Activated T-cell treated with anti-CD3 and anti-CD28 coated beads, Interleukin-2, amount 50 U/mL, for 72 hours (primary cell): ENCODE results near the gene RNF26. TPM values are rescaled to one million over a fixed set of nuclear protein-coding genes. Genes with fewer than 3 reads are reported as not detected.
A peak's percentile ranks its signal among the peaks of the same experiment; 100 is the strongest.

ENCODE experiments used
- ATAC-seq, 2 donors: fragments of 150-1000 bp; cut with Tn5 transposase; replicated peaks in 1 of 2; 2 replicates each; pipeline ENCODE4 v1.10.0; 2021; ENCODE audit warnings: moderate library complexity in 2 of 2, mild to moderate bottlenecking in 1 of 2
- DNase-seq, 2 donors: peaks; one replicate each; pipeline ENCODE4 v3.0.0; 2021 to 2022; ENCODE audit warnings: mixed read lengths in 1 of 2
- H3K27ac Mint-ChIP-seq: one replicate; pipeline ENCODE4 v1.8.0; 2022; ENCODE audit warnings: mild to moderate bottlenecking, moderate library complexity, mixed read lengths
- H3K27me3 Mint-ChIP-seq: one replicate; pipeline ENCODE4 v1.8.0; 2022; ENCODE audit warnings: low read depth, mixed read lengths
- H3K36me3 Mint-ChIP-seq, 2 donors: one replicate each; pipeline ENCODE4 v1.8.0; 2022; ENCODE audit warnings: mixed read lengths in 2 of 2, mild to moderate bottlenecking in 1 of 2; ENCODE audit not compliant: insufficient read depth in 2 of 2
- H3K4me1 Mint-ChIP-seq: one replicate; pipeline ENCODE4 v1.8.0; 2022; ENCODE audit warnings: low read depth, mixed read lengths
- H3K4me3 Mint-ChIP-seq, 2 donors: one replicate each; pipeline ENCODE4 v1.8.0; 2022; ENCODE audit warnings: mild to moderate bottlenecking in 2 of 2, mixed read lengths in 2 of 2, moderate library complexity in 2 of 2
- H3K9me3 Mint-ChIP-seq, 2 donors: one replicate each; pipeline ENCODE4 v1.8.0; 2022; ENCODE audit warnings: mixed read lengths in 2 of 2
- total RNA-seq, 2 donors: library from RNA; stranded (reverse); gene quantifications; one replicate each; pipeline ENCODE4 v1.2.3, GENCODE V29; 2022

The RNF26 gene
- total RNA-seq, 2 donors from 2014 or later, result 32.5 to 38.9 TPM

- Mint-ChIP-seq H3K4me3 (peak overlapping the region; percentile 48 to 60), H3K27me3 (no peaks in the 10 kb centered on the region), H3K36me3 (peaks cover 2 to 18% of the 10 kb centered on the region in 2 donors), H3K27ac (peak overlapping the region; percentile 59), H3K9me3 (no peaks in the 10 kb centered on the region), H3K4me1 (peaks cover 26% of the 10 kb centered on the region)
- ATAC-seq (peak; percentile 91 to 94), DNase-seq (peak; percentile 40 to 46)
Observed at GRCh38 chr11:119306373-119306890, 27.9 kb upstream of the RNF26 start.

DNA sequence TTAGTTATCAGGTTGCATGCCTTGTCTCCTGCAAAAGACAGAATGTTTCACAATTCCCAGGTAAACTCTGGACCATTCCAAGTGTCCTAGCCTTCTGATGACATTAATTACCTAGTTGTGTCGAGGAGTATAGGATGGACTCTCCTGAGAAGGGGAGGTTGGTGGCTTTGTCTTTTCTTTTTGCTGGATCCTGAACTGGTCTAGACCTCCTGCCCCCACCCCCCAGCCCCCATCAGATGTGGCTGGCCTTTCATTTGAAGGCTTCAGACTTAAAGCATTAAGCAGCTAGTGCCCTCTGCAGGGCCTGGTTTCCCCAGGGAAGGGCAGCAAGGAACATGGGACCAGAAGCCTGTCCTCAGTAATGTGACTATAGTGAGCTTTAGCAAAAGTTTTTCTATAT lies 27.1 kb upstream of the RNF26 start:
- H3K27me3 Mint-ChIP-seq, result no peaks in the 10 kb centered on the region
- ATAC-seq (no peak), DNase-seq (no peak)
- H3K36me3 Mint-ChIP-seq, result peaks cover 2 to 17% of the 10 kb centered on the region in 2 donors
- H3K27ac Mint-ChIP-seq, result no peak overlapping the region
- no peak overlapping the region for H3K4me3 Mint-ChIP-seq
- peaks cover 26% of the 10 kb centered on the region for H3K4me1 Mint-ChIP-seq
- H3K9me3 Mint-ChIP-seq, result no peaks in the 10 kb centered on the region

GRCh38 chr11:119307974-119308373 lies 26.4 kb upstream of the RNF26 start:
- Mint-ChIP-seq H3K27ac (no peak overlapping the region), H3K4me3 (no peak overlapping the region), H3K9me3 (no peaks in the 10 kb centered on the region), H3K4me1 (peaks cover 26% of the 10 kb centered on the region), H3K36me3 (peaks cover 2 to 12% of the 10 kb centered on the region in 2 donors), H3K27me3 (no peaks in the 10 kb centered on the region)
- ATAC-seq (no peak), DNase-seq (no peak)

GRCh38 chr11:119309411-119309810 lies 24.9 kb upstream of the RNF26 start:
- Mint-ChIP-seq H3K9me3 (no peaks in the 10 kb centered on the region), H3K36me3 (peaks cover 2 to 4% of the 10 kb centered on the region in 2 donors), H3K27me3 (no peaks in the 10 kb centered on the region), H3K4me3 (no peak overlapping the region), H3K27ac (no peak overlapping the region), H3K4me1 (peaks cover 26% of the 10 kb centered on the region)
- ATAC-seq (no peak), DNase-seq (no peak)

DNA sequence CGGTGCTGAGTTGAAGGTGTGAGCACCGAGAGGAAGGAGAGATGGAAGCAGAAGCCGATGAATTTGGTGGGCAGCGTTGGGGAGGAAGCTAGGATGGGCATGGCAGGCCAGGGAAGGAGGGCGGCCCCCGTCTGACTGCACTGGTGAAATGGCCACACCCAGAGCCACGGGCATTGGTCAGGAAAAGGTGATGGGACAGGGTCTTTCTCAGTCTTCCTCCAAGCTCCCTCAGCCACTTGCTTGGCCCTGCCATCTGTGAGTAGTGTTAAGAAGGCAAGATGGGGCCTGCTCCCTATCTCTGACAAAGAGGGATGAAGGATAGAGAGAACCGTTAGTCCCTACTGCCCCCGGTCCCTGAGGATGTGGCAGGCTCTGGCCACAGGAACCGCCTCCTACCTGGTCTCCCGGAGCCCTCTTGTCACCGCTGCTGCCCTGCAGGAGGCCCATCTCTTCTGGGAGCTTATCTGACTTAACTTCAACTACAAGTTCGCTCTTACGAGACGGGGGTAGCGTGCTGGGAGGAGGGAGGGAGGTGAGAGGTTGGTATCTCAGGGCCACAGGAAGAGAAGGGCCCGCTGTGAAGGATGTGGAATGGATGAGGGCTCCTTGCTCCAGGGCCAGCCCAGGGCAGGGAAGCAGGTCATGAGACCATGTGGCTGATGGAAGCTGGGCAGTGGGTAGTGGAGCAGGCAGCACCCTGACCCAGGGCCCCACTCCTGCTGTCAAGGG lies 24.2 kb upstream of the RNF26 start:
- Mint-ChIP-seq H3K36me3 (peaks cover 1 to 3% of the 10 kb centered on the region in 2 donors), H3K27ac (no peak overlapping the region), H3K4me1 (peaks cover 21% of the 10 kb centered on the region), H3K27me3 (no peaks in the 10 kb centered on the region), H3K9me3 (no peaks in the 10 kb centered on the region), H3K4me3 (no peak overlapping the region)
- ATAC-seq (no peak), DNase-seq (no peak)

GRCh38 chr11:119310682-119311052 lies 23.7 kb upstream of the RNF26 start:
- Mint-ChIP-seq H3K4me3 (no peak overlapping the region), H3K27ac (no peak overlapping the region)

DNA sequence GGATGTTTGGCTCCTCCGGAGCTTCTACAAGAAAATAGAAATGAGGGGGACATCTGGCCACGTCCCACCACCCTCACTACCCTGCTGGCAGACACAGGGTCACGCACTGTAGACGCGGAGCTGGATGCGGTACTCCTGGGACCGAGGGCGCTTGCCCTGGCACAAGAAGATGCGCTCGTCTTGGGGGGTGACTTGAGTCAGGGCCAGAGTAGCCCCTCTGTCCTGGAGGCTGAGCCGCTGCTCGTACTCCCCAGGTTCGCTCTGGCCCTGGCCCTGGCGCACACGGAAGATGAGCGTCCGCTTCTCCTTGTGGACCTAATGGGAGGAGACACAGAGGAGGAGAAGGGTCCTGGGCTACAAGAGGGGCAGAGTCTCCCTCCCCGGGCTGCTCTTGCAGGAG lies 19.6 kb upstream of the RNF26 start:
- H3K36me3 Mint-ChIP-seq, result peaks cover 0 to 2% of the 10 kb centered on the region in 2 donors
- peaks cover 8% of the 10 kb centered on the region for H3K27me3 Mint-ChIP-seq
- H3K4me1 Mint-ChIP-seq, result peaks cover 9% of the 10 kb centered on the region
- H3K4me3 Mint-ChIP-seq, result peak overlapping the region; percentile 79 to 84
- H3K27ac Mint-ChIP-seq, result no peak overlapping the region
- ATAC-seq (no peak), DNase-seq (no peak)
- no peaks in the 10 kb centered on the region for H3K9me3 Mint-ChIP-seq

More at GRCh38 chr11:119310682-119311052, 23.7 kb upstream of the RNF26 start:
- H3K27me3 Mint-ChIP-seq, result no peaks in the 10 kb centered on the region
- peaks cover 0 to 2% of the 10 kb centered on the region in 2 donors for H3K36me3 Mint-ChIP-seq
- no peak for DNase-seq
- no peak for ATAC-seq
- H3K4me1 Mint-ChIP-seq, result peaks cover 16% of the 10 kb centered on the region
- no peaks in the 10 kb centered on the region for H3K9me3 Mint-ChIP-seq

GRCh38 chr11:119315131-119316015 lies 19.0 kb upstream of the RNF26 start:
- peak; percentile 65 to 66 for ATAC-seq
- H3K27me3 Mint-ChIP-seq, result peaks cover 8% of the 10 kb centered on the region
- peak overlapping the region; percentile 79 to 84 for H3K4me3 Mint-ChIP-seq

GRCh38 chr11:119316016-119316728 lies 18.2 kb upstream of the RNF26 start:
- Mint-ChIP-seq H3K9me3 (no peaks in the 10 kb centered on the region), H3K4me3 (peak overlapping the region; percentile 79 to 84), H3K4me1 (peaks cover 13% of the 10 kb centered on the region), H3K27ac (no peak overlapping the region), H3K36me3 (peaks cover 0 to 2% of the 10 kb centered on the region in 2 donors), H3K27me3 (peaks cover 8% of the 10 kb centered on the region)
- ATAC-seq (no peak), DNase-seq (peak in 1 of 2 donors; percentile 23)

More at GRCh38 chr11:119315131-119316015, 19.0 kb upstream of the RNF26 start:
- no peaks in the 10 kb centered on the region for H3K9me3 Mint-ChIP-seq
- peaks cover 0 to 2% of the 10 kb centered on the region in 2 donors for H3K36me3 Mint-ChIP-seq
- H3K4me1 Mint-ChIP-seq, result peaks cover 13% of the 10 kb centered on the region
- no peak overlapping the region for H3K27ac Mint-ChIP-seq
- DNase-seq, result peak; percentile 58 to 62

- H3K27me3 Mint-ChIP-seq, result peaks cover 8% of the 10 kb centered on the region
- no peak for ATAC-seq
- H3K9me3 Mint-ChIP-seq, result no peaks in the 10 kb centered on the region
- peak within 1 kb of the TSS; percentile 79 to 84 for H3K4me3 Mint-ChIP-seq
- H3K36me3 Mint-ChIP-seq, result no peaks in the 10 kb centered on the region
- peak in 1 of 2 donors; percentile 28 for DNase-seq
- peaks cover 20% of the 10 kb centered on the region for H3K4me1 Mint-ChIP-seq
- no peak within 1 kb of the TSS for H3K27ac Mint-ChIP-seq
Observed at GRCh38 chr11:119316729-119317591, 17.4 kb upstream of the RNF26 start, which contains the start of gene MCAM. Gene MCAM, minus strand, starts transcription at chr11:119317130. Its CDS starts 29 bp downstream, at chr11:119317101.

- Mint-ChIP-seq H3K9me3 (no peaks in the 10 kb centered on the region), H3K27ac (no peak overlapping the region), H3K36me3 (no peaks in the 10 kb centered on the region), H3K4me1 (peaks cover 26% of the 10 kb centered on the region), H3K27me3 (peaks cover 8% of the 10 kb centered on the region), H3K4me3 (peak overlapping the region; percentile 31 to 32)
- ATAC-seq (no peak), DNase-seq (no peak)
Observed at GRCh38 chr11:119317592-119318239, 16.6 kb upstream of the RNF26 start.
